HG03175 (cell line): ENCODE data around the gene GPHA2.

Source experiments
- ATAC-seq: cut with Tn5 transposase; IDR thresholded peaks from one replicate; pipeline ENCODE4 v1.9.1; 2021; ENCODE audit warnings: mild to moderate bottlenecking, moderate library complexity; ENCODE audit not compliant: unreplicated experiment

GPHA2 gene

GRCh38 chr11:64931290-64931689, 4.4 kb downstream of the GPHA2 start:
- no peak for ATAC-seq

- no peak for ATAC-seq
These were observed 5.4 kb downstream of the GPHA2 start for GRCh38 chr11:64930340-64930739.

- no peak for ATAC-seq
These were observed 6.1 kb downstream of the GPHA2 start for GRCh38 chr11:64929625-64930024.

GRCh38 chr11:64928957-64929356, 6.7 kb downstream of the GPHA2 start:
- ATAC-seq = no peak

GRCh38 chr11:64926689-64927088, 9.0 kb downstream of the GPHA2 start:
- no peak for ATAC-seq

- no peak for ATAC-seq
These were observed 9.9 kb downstream of the GPHA2 start for GRCh38 chr11:64925536-64926436.

GRCh38 chr11:64924910-64925284, 10.8 kb downstream of the GPHA2 start:
- ATAC-seq = no peak

- ATAC-seq = peak; percentile 86
These were observed 11.5 kb downstream of the GPHA2 start, which contains the start of gene PPP2R5B for GRCh38 chr11:64923944-64924909. PPP2R5B (plus strand) TSS chr11:64924689; CDS start chr11:64925735, 1,046 bp downstream.

GRCh38 chr11:64923151-64923661, 12.5 kb downstream of the GPHA2 start:
- no peak for ATAC-seq

GRCh38 chr11:64921384-64921783, 14.3 kb downstream of the GPHA2 start:
- no peak for ATAC-seq

- no peak for ATAC-seq
These were observed 15.6 kb downstream of the GPHA2 start for GRCh38 chr11:64920124-64920523.

GRCh38 chr11:64919627-64920026, 16.1 kb downstream of the GPHA2 start:
- no peak for ATAC-seq

GRCh38 chr11:64918017-64918416, 17.7 kb downstream of the GPHA2 start:
- no peak for ATAC-seq

GRCh38 chr11:64917663-64917995, 18.1 kb downstream of the GPHA2 start:
- no peak for ATAC-seq

- ATAC-seq = peak; percentile 95
These were observed 18.7 kb downstream of the GPHA2 start, which contains the start of gene ATG2A for GRCh38 chr11:64916775-64917662. ATG2A (minus strand) TSS chr11:64917209; CDS start chr11:64917135, 74 bp downstream.

- ATAC-seq = peak; percentile 21
These were observed 19.5 kb downstream of the GPHA2 start for GRCh38 chr11:64916040-64916774.

GRCh38 chr11:64915376-64915887, 20.3 kb downstream of the GPHA2 start:
- ATAC-seq = no peak

GRCh38 chr11:64914123-64914522, 21.6 kb downstream of the GPHA2 start:
- ATAC-seq = no peak

GRCh38 chr11:64913171-64913727, 22.4 kb downstream of the GPHA2 start:
- no peak for ATAC-seq
